ENCODE data around the gene CALHM1.

Gene CALHM1

GRCh38 chr10:103452506-103453230, 6.0 kb downstream of the CALHM1 start:
- DNase-seq, result no peak

DNA sequence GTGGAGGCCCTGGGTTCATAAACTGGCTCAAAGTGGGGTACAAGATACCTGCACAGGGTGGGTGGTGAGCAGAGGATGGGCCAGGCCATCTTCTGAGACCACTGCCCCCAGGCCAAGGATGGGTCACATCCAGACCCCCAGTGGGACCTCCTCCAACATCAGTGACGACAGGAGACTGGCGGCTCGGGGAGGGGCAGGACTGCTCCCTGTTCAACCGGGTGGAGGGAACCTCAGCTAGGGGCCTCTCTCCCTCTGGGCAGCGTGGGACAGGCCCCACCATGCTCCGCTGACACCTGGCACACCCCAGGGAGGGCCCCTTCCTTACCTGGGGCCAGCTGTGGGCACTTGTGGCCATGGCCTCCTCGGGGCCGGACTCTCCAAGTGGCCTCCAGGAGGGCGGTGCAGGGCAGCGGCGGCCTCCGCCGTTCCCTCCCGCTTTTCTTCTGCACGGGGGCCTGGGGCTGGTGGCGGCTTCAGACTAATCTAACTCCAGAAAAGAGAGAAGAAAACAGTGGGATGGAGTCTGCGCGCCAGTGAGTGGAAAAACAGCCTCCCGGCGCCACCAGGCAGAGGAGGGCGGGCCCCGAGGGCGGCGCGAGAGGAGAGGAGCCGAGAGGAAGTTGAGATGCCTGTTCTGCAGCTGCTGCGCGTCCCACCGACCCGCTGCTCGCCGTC, 6.7 kb downstream of the CALHM1 start, which contains the start of gene CALHM2:
Gene CALHM2, minus strand, starts transcription at position 540 of the 675 bp plus-strand sequence. CDS start 2,429 bp downstream, outside the sequence.
- no peak for DNase-seq

DNA sequence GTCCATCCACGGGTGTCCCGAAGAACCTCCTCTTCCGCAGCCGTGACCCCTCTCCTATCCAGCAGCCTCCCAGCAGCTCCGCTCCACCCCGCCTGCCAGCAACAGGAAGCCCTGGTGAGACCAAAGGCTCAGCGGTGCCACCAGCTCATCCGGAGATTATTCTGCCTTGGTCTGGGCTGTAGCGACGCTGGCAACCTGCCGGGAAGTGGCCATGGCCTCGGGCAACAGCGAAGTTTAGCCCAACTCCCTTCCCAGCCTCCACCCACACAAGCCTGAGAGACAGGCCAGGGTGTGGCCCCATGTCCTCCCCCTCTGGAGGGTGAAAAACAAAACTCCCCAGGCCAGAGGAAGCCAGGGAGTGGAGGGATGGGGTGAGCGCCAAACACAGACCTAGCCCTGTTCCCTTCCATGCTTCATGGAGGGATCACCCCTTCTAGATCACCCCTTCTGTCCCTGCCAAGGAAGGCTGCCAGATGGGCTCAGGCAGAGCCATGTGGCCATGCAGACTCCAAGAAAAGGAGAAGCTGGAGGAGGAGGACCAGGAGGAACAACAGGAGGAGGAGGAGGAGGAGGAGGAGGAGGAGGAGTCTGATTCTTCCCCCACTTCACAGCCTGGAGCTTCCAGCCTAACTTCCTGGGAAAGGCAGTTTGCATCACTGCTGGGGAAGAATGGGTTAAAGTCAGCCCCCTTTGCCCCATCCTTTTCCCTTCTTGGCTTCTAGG, 7.4 kb downstream of the CALHM1 start:
- DNase-seq, result peak in 1 of 2 experiments; percentile 41

DNA sequence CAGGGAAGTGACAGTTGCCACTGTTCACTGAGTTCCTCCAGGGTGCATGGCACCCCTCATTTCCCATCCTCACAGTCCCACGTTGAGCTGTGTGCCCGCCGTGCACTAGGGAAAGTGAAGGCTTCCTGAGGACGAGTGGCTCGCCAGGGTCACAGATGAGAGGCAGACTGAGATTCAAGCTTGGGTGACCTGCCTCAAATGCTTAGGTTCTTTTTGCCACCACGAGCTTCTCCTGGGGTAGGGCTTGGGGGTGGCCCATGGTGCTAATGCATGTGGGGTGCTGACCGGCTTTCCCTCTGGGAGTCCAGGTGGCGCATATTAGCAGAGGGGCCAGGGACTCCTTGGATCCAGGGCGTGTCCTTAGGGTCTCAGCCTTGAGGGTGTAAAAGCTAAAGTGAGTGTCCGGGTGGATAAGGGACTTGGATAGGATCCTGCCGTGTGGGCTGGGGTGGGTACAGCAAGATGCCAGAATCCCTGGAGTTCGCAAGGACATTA, 8.5 kb downstream of the CALHM1 start:
- DNase-seq, result no peak

GRCh38 chr10:103449208-103450144, 9.2 kb downstream of the CALHM1 start:
- no peak for DNase-seq

- DNase-seq, result peak in 1 of 2 experiments; percentile 6
Measured at GRCh38 chr10:103448746-103449145, 10.0 kb downstream of the CALHM1 start.

DNA sequence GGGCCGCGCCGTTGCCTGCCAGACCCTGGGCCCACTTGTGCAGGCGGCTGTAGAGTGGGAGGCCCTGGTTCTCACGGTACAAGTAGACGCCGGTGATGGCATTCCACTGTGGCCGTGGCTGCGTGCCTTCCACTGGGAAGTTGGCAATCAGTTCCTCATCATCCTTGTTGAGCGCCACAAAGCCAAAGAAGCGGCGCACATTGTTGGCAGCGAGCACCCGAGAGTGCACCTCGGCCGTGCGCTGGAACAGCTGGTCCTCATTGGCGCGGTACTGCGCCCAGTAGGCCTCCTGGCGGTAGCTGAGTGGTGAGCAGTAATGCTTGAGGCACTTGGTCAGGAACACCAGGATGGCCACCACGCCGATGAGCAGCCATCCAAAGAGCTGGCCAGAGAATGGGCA, 11.5 kb downstream of the CALHM1 start:
- no peak for DNase-seq

GRCh38 chr10:103445767-103446567, 12.7 kb downstream of the CALHM1 start:
- DNase-seq, result no peak

DNA sequence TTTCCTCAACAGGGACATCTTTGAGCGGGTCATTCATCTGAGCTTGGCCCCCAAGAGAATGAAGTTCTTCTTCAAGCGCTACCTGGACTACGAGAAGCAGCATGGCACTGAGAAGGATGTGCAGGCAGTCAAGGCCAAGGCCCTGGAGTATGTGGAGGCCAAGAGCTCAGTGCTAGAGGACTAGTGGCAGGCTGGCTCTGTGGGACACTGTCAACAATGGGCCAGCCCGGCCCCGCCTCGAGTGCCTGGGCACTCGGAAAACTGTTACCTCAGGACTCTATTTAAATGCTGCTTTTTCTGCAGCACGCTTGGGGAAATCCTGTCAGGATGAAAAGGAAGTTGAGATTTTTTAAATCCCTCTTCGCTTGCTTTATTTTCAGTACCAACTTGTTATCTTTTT, 13.3 kb downstream of the CALHM1 start:
- no peak for DNase-seq

GRCh38 chr10:103444478-103444877, 14.2 kb downstream of the CALHM1 start:
- DNase-seq, result no peak

DNA sequence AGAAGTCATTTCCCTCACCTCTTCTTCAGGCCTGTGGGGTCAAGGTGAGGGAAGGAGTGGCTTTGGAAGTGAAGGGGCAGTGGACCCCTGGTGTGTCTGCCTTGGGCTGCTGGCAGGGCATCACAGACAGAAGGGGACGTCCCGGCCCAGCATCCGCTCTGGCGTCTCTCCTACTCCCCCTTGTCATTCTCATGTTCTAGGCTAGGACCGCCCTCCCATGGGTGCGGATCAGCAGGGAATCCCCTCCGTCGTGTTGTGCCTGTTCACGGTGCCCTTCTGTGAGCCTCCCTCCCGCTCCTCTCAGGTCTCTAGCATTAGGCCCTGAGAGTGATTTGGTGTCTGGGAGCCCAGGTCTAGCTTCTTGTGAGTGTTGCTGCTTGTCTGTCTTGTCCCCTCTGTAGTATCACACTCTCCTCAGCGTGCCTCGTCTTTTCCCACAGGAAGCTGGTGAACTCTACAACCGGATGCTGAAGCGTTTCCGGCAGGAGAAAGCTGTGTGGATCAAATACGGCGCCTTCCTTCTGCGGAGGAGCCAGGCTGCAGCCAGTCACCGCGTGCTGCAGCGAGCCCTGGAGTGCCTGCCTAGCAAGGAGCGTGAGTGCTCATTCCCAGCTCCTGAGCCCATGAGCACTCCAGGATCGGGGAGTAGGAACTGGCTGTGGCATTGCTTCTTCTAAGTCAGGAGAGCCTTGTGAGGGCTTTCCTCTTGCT, 15.1 kb downstream of the CALHM1 start:
- no peak for DNase-seq

GRCh38 chr10:103442031-103442461, 16.7 kb downstream of the CALHM1 start:
- DNase-seq, result no peak

GRCh38 chr10:103441611-103442010, 17.1 kb downstream of the CALHM1 start:
- no peak for DNase-seq

DNA sequence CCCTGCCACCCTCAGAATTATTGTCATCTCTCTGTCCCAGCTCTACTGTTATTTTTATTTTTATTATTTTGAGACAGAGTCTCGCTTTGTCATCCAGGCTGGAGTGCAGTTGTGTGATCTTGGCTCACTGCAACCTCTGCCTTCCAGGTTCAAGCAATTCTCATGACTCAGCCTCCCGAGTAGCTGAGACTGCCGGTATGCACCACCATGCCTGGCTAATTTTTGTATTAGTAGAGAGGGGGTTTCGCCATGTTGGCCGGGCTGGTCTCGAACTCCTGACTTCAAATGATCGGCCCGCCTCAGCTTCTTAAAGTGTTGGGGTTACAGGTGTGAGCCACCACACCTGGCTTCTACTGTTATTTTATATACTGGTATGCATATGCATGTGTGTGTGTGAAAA, 17.5 kb downstream of the CALHM1 start:
- DNase-seq, result no peak

DNA sequence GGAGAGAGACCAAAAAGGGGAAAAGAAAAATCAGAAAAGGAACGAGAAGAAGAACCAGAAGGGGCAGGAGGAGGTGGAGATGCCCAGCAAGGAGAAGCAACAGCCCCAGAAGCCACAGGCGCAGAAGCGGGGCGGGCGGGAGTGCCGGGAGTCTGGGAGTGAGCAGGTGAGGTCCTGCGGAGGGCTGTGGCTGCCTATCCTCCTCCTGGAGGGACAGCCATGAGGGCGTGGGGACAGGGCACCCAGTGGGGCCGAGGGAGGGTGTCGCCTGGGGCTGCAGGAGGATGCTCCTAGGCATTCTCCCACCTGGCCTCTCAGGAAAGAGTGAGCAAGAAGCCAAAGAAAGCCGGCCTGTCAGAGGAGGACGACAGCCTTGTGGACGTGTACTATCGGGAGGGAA, 18.3 kb downstream of the CALHM1 start:
- no peak for DNase-seq

GRCh38 chr10:103439776-103440175, 18.9 kb downstream of the CALHM1 start:
- DNase-seq, result no peak

DNA sequence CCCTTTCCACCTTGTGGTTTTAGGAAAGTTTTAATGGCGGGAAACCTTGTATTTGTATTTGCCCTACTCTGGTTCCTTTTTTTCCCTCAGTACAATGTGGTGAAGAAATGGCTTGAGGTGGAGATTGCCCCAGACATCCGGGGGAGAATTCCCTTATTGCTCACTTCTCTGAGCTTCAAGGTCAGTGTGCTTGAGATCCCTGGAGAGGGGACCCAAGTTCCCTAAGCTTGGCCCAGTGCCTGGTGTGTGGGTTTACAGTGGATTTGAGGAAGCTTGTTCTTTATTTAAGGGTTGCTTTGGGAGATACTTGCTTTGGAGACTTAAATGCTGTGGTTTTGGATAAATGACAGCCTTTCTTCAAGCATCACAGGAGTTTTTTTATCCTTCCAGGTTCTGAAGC, 24.8 kb downstream of the CALHM1 start:
- DNase-seq, result no peak

DNA sequence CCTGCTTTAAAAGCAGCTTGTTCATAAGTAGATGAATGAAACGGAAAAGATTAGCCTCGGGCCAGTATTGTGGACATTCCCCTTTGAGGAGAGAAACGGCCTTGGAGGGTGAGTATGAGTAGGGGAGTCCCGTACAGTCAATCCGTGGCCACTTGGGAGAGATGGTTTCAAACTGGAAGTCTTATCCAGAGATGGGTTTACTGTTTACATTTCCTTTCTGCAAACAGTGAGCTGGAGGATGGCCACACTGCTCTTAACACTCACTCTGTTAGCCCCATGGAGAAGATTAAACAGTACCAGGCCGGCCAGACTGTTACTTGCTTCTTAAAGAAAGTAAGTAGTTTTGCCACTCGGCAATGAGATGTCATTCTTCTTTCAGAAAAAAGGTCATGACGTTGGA, 26.8 kb downstream of the CALHM1 start:
- DNase-seq, result no peak

- no peak for DNase-seq
Measured at GRCh38 chr10:103429647-103430046, 29.1 kb downstream of the CALHM1 start.

DNA sequence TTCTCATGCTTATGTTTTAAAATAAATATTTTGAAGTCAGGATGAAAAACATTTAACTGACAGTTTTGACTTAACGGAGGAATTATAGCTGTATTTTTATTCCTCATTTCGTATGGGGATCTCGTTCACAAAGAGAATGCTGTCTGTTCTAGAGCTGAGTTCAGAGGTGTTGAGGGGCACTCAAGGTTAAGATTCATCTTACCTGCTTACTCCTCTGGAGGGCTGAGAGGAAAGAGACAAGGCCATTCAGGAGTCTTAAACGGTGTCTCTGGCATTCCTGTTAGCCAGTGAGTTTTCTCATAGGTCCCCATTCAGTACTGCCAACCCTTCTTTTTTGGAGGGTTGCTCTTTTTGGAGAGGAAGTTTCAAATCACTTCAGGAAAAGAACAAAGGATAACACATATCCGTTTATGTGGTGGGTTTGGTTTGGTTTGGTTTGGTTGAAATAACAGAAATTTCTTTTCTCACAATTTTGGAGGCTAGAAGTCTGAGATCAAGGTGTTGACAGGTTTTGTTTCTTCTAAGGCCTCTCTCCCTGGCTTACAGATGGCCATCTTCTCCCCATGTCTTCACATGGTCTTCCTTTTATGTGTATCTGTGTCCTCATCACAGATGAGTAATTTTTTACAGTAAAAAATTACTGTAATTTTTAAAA, 29.6 kb downstream of the CALHM1 start:
- DNase-seq, result no peak
